HG03039 (cell line): ENCODE results near the gene C1orf115.
A peak's percentile ranks its signal among the peaks of the same experiment; 100 is the strongest.
"Not testable (repeated sequence)": the region's sequence is repeated elsewhere in the genome, so short reads cannot be mapped to it uniquely, and the experiment has no call there.

Experiments
- ATAC-seq: cut with Tn5 transposase; IDR thresholded peaks from one replicate; pipeline ENCODE4 v1.9.1; 2021; ENCODE audit warnings: mild to moderate bottlenecking, moderate library complexity; ENCODE audit not compliant: unreplicated experiment

The C1orf115 gene, protein sequence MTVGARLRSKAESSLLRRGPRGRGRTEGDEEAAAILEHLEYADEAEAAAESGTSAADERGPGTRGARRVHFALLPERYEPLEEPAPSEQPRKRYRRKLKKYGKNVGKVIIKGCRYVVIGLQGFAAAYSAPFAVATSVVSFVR

DNA sequence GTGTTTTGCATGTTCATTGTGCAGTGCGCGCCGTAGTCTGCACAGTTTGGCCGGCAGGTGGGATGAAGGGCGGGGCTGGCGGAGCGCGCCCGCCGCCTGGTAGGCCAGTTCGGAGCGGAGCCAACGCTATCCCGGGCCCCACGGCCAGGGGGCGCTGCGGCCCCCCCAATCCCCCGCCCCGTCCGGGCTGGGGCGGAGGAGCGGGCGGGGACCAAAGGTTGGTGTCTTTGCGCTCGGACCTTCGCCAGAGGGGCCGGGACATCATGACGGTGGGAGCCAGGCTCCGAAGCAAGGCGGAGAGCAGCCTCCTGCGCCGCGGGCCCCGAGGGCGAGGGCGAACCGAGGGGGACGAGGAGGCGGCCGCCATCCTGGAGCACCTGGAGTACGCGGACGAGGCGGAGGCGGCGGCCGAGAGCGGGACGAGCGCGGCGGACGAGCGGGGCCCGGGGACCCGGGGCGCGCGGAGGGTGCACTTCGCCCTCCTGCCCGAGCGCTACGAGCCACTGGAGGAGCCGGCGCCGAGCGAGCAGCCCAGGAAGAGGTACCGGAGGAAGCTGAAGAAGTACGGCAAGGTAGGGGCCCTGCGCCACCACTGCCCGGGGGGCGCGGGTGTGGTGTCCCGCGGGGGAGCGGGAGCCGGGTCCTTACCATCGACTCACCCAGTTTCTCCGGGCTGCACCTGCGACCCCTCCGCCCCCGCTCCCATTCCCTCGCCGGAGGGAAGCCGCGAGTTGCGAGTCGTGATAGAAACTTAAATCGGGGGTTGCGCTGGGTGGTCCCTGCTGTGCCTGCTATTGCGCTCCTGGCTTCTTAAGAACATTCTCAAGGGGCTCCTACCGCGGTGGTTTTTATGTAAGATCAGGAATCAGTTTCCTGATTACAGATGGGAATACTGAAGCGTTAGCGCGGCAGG lies at the start of gene C1orf115:
Gene C1orf115 (plus strand): TSS at position 224 of the 913 bp plus-strand sequence. CDS start 40 bp downstream, at position 264.
- ATAC-seq: peak; percentile 91

DNA sequence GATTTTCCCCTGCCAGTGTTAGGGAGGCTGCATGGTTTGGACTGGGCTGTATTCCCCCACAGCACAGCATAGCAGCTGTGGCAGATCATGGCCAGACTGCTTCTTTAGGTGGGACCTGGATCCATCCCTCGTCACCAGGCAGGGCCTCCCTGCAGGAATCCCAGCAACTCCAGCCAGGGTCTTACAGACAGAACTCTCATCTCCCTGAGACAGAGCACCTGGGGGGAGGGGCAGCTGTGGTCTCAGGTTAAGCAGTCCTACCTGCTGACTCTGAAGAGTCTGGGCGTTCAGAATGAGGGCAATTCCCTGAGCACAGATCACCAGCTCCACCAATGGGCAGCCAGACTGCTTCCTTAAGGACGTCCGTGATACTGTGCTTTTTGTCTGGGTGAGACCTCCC lies 47.9 kb upstream of the C1orf115 start:
- ATAC-seq: no peak

DNA sequence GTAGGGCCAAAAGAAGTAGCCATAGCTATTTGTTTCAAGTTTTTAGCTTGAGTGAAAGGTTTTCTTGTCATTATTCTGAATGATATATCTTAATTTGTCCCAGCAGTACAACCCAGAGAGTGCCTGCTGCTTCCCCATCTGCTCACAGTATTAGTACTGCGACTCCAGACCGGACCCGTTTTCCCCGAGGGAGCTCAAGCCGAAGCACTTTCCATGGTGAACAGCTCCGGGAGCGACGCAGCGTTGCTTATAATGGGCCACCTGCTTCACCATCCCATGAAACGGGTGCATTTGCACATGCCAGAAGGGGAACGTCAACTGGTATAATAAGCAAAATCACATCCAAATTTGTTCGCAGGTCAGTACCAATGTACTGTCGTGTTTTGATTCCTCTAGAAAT lies 37.2 kb upstream of the C1orf115 start:
- ATAC-seq: no peak

DNA sequence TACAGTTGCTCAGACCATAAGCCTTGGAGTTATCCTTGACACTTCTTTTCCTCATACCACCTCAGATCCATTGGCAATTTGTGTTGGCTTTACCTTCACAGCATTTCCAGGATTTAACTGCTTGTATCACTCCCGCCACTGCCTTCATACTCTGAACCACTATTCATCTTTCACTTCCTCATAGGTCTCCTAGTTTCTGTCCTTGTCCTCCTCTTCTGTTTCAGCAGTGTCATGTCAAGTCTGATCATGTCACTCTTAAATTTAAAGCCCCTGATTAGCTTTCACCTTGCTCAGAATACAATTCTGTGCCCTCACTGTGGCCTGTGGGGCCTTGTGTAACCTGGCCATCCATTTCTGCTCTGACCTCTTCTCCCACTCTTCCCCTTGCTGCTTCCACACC lies 34.7 kb upstream of the C1orf115 start:
- ATAC-seq: peak; percentile 89

DNA sequence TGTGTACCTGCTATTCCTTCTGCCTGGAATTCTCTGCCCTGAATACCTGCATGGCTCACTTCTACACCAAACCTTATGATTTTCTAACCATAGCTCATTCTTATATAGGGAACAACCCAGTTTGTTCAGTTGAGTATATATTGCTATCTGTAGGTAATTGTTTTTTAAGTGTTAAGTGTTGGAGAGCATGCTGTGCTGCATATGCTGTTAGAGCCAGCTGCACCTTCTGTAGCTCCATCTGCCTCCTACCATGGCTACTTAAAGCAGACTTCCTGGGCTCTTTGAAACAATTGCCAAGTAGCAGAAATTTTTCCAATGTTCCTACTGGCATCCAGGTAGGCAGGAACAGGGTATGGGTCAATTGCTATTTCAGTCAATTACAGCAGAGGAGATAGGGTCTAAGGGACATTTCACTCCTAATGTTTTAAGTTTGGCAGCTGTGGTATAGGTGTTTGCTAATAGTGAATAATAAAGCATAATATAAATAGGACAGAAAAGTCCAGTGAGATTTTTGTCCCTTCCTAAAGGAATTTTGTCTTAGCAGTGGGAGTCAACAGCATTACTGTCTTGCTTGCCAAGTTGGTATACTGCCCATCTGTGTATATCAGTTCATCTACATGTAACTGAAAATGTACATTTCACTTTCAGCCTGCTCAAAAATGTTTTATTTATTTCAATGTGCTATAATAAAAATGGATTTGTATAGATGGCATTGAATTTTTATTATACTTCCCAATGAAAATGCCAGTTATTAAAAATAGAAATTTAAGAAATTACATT lies 34.0 kb upstream of the C1orf115 start:
- peak; percentile 9 for ATAC-seq

DNA sequence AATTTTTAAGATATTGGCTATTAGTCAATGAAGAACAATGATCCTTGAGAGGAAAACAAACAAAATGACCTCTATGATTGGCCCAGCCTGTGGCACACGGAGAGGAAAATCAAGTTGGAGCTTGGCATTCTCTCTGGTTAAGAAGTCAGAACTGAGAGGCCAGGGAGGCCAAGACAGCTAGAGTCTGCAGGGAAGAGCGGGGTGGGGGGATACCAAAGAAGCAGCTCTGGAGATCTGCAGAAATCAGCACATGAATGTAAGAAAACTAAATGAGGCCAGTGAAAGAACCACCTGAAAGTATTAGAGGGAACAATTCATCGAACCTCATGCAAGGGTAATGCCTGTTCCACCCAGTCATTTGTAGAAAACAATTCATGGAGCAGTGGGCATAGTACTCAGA lies 23.8 kb upstream of the C1orf115 start:
- no peak for ATAC-seq

DNA sequence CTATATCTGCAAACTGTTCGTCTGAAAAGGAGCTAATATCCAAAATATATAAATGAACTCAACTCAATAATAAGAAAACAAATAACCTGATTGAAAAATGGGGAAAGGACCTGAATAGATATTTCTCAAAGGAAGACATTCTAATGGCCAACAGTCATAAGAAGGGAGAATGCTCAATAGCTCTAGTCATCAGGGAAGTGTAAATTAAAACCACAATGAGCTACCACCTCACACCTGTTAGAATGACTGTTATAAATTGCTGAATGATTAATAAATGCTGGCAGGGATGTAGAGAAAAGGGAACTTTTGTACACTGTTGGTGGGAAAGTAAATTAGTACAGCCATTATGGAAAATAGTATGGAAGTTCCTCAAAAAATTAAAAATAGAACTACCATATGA lies 21.2 kb upstream of the C1orf115 start:
- no peak for ATAC-seq

DNA sequence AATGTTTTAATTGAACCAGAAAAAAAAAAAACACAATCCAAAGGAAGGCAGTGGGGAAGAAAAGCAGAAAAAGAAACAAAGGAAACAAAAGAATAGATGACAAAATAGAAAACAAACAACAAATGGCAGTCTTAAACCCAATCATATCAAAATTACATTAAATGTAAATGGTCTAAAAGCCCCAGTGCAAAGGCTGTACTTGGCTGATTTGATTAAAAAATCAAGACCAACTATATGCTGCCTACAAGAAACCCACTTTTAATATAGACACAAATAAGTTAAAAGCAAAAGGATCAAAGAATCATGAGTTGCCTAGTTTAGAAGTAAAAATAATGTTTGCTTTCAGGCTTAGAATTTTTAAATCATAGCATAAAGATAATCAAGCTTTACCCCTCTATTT lies 19.8 kb upstream of the C1orf115 start:
- ATAC-seq: no peak

DNA sequence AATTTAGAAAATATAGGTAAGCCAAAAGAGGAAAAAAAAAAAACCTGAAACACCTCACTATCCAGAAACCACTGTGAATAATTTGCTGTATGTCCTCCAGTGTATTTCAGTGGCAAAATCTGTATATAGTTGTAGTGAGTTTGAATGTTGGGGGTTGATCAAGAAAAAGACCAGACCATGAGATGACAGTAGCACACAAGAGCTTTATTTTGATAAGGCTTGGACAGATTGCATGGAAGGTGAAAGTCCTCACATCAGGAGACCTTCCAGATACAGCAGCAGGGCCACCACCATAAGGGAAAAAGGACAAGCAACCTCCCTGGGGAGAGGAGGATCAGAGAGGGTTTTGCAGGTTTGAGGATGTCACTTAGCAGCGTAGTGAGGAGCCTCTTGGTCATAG lies 16.2 kb upstream of the C1orf115 start:
- ATAC-seq: no peak

DNA sequence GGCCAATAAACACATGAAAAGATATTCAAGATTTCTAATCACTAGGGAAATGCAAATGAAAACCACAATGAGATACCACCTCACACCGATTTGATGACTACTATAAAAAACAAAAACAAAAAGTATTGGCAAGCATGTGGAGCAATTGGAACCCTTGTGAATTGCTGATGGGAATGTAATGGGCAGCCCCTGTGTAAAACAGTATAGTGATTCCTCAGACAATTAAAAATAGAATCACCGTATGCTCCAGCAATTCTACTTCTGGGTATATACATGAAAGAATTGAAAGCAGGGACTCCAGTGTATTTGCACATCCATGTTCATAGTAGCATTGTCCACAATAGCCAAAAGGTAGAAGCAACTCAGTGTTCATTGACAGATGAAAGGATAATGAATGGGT lies 12.9 kb upstream of the C1orf115 start:
- ATAC-seq: no peak

DNA sequence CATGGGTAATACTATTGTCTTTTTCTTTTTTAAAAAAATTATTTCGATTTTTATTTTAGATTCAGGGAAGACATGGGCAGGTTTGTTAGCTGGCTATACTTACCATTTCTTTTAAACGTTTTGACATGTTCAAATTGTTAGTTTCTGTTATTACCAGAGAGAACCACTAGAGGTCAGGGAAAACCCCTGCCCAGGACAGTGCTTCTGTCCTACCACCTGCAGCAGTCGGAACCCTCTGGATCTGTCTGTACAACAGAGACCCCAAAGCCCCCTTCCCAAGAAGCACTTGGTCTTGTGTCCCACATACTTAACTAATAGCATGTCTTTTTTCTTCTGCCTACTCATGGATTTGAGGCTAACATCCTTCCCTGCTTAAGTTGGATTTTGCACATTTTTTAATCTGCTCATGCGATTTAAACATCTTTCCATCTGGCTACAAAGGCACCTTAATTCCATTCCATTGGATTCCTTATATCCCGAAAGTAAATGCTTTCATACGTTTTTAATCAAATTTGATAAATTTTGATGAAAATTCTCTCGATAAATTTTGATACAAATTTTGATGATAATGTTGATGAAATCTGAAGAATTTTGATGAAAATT lies 10.0 kb upstream of the C1orf115 start:
- ATAC-seq: peak; percentile 89

DNA sequence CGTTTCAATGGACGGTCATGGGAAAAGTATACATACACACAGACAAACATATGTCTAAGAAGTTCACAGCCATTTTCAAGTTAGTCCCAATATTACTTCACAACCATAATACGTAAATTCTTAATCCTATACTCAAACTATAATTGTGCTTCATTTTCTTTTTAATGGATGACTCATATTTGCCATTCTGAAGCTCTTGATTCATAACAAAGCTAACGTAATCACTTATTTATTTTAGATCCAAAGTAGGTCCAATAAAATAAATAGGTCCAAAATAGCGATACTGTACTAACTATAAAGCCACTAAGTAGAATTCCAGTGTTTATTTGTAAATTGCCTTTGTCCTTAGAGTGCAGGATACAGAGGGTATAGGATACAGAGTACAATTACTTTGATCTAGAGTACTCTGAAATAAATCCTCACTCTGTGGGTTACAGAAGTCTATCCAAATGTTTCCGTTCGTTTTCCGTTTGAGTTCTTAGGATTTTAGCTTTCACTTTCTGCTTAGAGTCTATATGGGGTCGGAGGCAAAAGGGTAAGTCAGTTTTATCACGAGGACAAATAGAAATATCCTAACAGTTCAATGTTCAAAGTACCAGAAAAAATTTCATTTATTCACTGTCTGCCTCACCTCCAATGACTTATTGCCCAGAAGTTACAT lies 8.8 kb upstream of the C1orf115 start:
- ATAC-seq: no peak

DNA sequence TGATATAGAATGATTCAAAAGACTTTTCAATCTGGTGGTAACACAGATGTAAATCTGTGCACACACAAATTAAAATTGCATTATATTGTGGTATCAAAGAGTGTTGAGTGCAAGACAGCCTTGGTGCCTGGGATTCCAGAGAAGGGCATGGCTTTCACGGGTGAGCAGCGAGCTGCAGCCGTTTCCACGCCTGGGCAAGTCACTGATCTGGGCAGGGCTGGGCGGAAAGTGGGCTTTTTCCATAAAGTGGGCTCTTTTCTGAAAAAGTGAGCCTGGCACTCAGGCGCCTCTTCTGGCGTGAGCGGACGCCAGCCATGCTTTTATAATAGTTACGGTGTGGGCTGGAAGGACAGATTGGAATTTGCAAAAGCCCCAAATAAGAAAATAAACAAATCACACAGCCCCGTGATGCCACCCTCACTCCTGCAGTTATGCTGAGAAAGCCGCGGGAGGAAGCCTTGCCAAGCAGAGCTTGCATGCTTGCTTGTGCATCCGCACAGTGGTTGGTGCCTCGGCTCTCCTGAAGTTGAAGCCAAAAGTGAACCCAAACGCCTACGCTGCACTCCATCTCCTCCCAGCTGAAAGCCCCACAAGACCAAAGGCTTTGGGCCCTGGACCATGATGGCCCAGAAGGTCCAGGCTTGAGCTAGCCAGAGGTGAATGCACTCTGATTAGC lies 7.1 kb upstream of the C1orf115 start:
- no peak for ATAC-seq

DNA sequence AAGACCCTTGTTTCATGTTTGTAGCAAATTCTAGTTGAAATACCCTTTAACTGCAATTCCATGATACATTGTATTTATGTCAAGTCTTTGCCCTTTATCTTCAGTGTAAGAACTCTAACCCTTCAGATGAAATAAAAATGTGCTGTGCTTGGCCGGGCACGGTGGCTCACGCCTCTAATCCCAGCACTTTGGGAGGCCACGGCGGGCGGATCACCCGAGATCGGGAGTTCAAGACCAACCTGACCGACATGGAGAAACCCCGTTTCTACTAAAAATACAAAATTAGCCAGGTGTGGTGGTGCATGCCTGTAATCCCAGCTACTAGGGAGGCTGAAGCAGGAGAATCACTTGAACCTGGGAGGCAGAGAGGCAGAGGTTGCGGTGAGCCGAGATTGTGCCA lies 6.4 kb upstream of the C1orf115 start:
- ATAC-seq: not testable (repeated sequence)

DNA sequence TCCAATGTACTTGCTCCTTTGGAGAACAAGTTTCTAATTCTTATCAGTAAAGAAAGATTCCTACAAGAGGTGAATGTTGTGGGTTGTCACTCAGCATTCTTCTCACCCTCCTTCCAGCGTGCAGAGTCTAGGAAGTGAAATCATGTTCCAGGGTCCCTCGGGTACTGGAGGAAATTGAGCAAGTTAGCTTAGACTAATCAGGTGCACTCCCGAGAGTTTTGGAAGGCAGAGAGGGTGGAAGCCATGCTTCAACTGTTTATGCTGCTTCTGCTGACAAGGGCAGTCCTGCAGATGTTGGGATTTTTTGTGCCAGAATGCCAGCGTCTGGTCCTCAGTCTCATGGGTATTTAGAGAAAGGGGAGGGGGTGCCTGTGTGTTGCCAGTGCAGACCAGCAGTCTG lies 5.3 kb upstream of the C1orf115 start:
- ATAC-seq: no peak

DNA sequence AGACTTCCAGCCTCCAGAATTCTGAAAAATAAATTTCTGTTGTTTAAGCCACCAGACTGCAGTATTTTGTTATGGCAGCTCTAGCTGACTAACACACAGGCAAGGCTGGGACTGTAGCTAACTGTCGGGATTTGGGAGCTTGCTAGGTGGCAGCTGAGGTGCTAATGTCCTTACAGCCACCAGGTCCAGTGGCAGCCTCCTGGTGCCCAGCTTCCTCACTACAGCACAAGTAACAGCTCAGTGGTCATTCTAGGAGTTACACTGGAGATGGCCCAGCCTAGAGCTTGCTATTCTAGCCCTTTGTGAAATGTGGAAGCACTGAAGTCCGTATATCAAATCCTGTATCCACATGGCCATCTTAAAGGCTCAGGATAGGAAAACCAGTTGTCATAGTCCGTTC lies 4.3 kb upstream of the C1orf115 start:
- no peak for ATAC-seq

DNA sequence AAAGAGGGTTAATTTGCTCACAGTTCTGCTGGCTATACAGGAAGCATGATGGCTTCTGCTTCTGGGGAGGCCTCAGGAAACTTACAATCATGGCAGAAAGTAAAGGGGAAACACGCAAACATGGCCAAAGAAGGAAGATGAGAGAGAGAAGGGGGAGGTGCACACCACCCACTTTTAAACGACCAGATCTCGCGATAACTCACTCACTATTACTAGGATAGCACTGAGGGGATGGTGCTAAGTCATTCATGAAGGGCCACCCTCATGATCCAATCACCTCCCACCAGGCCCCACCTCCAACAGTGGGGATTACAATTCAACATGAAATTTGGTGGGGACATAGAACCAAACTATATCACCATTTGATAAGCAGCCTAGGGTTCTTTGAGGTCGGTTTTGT lies 2.4 kb upstream of the C1orf115 start:
- ATAC-seq: no peak

DNA sequence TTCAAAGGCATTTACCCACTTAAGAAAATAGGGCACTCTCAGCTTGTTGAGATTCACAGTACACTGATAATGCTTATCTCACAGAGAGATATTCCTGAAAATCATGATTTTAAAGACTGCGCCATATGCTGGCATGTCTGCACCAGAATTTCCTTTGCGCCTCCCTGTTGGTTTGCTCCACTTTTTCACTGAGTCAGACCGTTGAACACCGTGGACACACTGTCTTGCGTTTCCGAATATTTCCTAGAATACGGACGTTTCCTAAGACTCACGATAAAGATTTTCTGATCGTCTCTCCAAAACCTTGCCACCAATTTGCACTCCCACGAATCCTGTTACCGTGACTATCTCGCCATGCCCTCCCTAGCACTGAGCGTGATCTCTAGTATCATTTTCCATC lies 497 bp upstream of the C1orf115 start:
- ATAC-seq: no peak

DNA sequence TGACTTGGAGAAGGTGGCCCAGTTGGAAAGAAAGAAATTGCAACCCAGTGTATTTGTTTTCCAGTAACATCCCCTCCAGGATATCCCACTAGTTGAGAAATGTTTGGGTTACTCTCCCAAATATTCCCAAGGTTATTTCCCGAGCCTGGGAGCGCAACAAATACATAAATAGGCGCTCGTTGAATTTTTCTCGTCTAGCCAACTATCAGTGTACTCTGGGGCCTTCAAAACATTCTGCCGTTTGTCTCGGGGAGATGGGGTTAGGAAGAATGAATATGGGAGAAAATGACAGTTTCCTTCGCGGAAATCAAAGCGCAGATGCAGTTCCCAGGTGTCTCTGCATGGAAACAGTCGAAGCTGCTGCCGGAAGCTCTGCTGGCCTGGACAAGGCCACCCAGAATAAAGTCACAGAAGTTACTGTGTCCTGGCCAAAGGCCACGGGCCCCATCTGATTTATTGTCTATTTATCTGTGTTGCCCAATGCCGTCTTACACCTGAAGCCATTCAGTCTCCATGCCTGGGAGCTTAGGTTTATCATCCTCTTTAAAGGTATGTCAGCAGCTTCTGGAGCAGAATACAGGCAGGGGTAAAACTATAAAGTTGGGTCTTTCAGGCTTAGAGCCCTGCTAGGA lies 1.0 kb downstream of the C1orf115 start:
- ATAC-seq: no peak
